Measurements from ENCODE around the gene SPATA2L.
"Not testable (repeated sequence)": the region's sequence is repeated elsewhere in the genome, so short reads cannot be mapped to it uniquely, and the experiment has no call there.

Gene SPATA2L

GRCh38 chr16:89690392-89690901 is 11.1 kb downstream of the SPATA2L start:
- DNase-seq (ENCODE audit: low spot score): no peak

GRCh38 chr16:89689621-89690020 is 11.9 kb downstream of the SPATA2L start:
- DNase-seq (ENCODE audit: low spot score): not testable (repeated sequence)

GRCh38 chr16:89689142-89689541 is 12.4 kb downstream of the SPATA2L start:
- DNase-seq (ENCODE audit: low spot score): no peak

GRCh38 chr16:89688395-89688794 is 13.1 kb downstream of the SPATA2L start:
- no peak for DNase-seq (ENCODE audit: low spot score)

- DNase-seq (ENCODE audit: low spot score): no peak
Observed at GRCh38 chr16:89687092-89687940, 14.2 kb downstream of the SPATA2L start.

GRCh38 chr16:89686520-89687091 is 14.9 kb downstream of the SPATA2L start, which contains the start of gene CDK10:
CDK10 (plus strand) TSS chr16:89686689; CDS start chr16:89686711, 22 bp downstream.
- DNase-seq (ENCODE audit: low spot score): peak; percentile 98

- DNase-seq (ENCODE audit: low spot score): no peak
Observed at GRCh38 chr16:89685916-89686315, 15.6 kb downstream of the SPATA2L start.

GRCh38 chr16:89678258-89678657 is 23.2 kb downstream of the SPATA2L start:
- no peak for DNase-seq (ENCODE audit: low spot score)

GRCh38 chr16:89672177-89672941 is 29.1 kb downstream of the SPATA2L start:
- DNase-seq (ENCODE audit: low spot score): no peak

- DNase-seq (ENCODE audit: low spot score): not testable (repeated sequence)
Observed at GRCh38 chr16:89671565-89671964, 29.9 kb downstream of the SPATA2L start.

GRCh38 chr16:89670496-89671431 is 30.7 kb downstream of the SPATA2L start:
- no peak for DNase-seq (ENCODE audit: low spot score)

- no peak for DNase-seq (ENCODE audit: low spot score)
Observed at GRCh38 chr16:89669755-89670154, 31.8 kb downstream of the SPATA2L start.

GRCh38 chr16:89668790-89669158 is 32.7 kb downstream of the SPATA2L start:
- no peak for DNase-seq (ENCODE audit: low spot score)

- no peak for DNase-seq (ENCODE audit: low spot score)
Observed at GRCh38 chr16:89667633-89668032, 33.9 kb downstream of the SPATA2L start.

GRCh38 chr16:89667000-89667399 is 34.5 kb downstream of the SPATA2L start:
- DNase-seq (ENCODE audit: low spot score): not testable (repeated sequence)

GRCh38 chr16:89664238-89664637 is 37.3 kb downstream of the SPATA2L start:
- DNase-seq (ENCODE audit: low spot score): not testable (repeated sequence)

- no peak for DNase-seq (ENCODE audit: low spot score)
Observed at GRCh38 chr16:89661215-89661614, 40.3 kb downstream of the SPATA2L start.

GRCh38 chr16:89660146-89660545 is 41.4 kb downstream of the SPATA2L start:
- DNase-seq (ENCODE audit: low spot score): no peak

- DNase-seq (ENCODE audit: low spot score): no peak
Observed at GRCh38 chr16:89658221-89658879, 43.2 kb downstream of the SPATA2L start.

- peak; percentile 100 for DNase-seq (ENCODE audit: low spot score)
Observed at GRCh38 chr16:89657442-89658220, 43.9 kb downstream of the SPATA2L start, which contains the start of the genes CHMP1A and SPATA33. CHMP1A (minus strand) TSS chr16:89657708; CDS start chr16:89657588, 120 bp downstream. SPATA33 (plus strand) TSS chr16:89657836; CDS start chr16:89657912, 76 bp downstream.
